HG03103 (cell line): ENCODE measurements around the gene MRFAP1.

Experiments used
- ATAC-seq: cut with Tn5 transposase; IDR thresholded peaks from one replicate; pipeline ENCODE4 v1.9.1; 2021; ENCODE audit warnings: low read depth; ENCODE audit not compliant: unreplicated experiment

Gene MRFAP1

DNA sequence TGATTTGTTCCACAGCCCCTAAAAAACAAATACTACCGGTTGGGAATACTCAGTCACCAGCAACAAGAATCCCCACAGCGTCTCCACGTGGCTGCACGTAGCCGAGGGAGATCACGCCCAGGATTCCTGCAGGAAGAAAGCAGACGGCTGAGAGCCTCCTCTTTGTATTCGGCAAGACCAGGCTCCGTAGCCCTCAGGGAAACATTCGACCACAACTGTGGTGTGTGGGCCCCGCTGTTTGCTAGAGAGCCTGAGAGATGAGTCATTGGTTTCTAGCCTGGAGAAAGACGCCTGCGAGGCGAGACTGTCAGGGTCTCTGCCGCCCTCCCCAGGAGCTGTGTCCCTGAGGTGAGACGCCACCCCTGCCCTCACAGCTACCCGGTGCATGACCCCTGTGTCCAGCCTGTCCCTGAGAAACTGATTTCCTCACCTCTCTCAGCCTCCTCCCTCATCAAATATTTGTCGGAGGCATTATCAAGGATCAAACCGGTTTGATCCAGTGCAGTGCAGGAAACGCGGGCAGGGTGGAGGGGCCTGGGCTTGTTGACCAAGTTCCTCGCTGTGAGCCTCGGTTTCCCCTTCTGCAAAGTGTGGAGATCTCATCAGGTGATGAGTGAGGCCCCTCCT, 48.5 kb downstream of the MRFAP1 start:
- peak; percentile 96 for ATAC-seq

GRCh38 chr4:6689506-6689960, 49.0 kb downstream of the MRFAP1 start:
- ATAC-seq = no peak
